Keratinocyte (primary cell): ENCODE data around the gene DOCK3. TPM values are rescaled to one million over a fixed set of nuclear protein-coding genes. Genes with fewer than 3 reads are reported as not detected.

Experiments used
- DNase-seq: peaks from one replicate; pipeline ENCODE4 v3.0.0-alpha.2; 2011; ENCODE audit warnings: low read depth, missing footprints, low spot score
- FAIRE-seq: peaks from 2 replicates; lab custom pipeline; 2011; peaks lifted over from hg19 to GRCh38; lab: Jason Lieb, UNC
- H2AFZ ChIP-seq: 2 replicates; pipeline ENCODE4 v1.6.0; 2012; ENCODE audit warnings: low read length, control low read depth, inconsistent platforms; ENCODE audit not compliant: control insufficient read depth
- H3K27ac ChIP-seq: 2 replicates; pipeline ENCODE4 v1.5.1; 2011; ENCODE audit warnings: low read length; ENCODE audit not compliant: control insufficient read depth, insufficient read depth
- H3K27me3 ChIP-seq: 3 replicates; pipeline ENCODE4 v1.6.0; 2011; ENCODE audit warnings: low read length; ENCODE audit not compliant: control insufficient read depth, insufficient read depth; ENCODE audit errors: extremely low read depth
- H3K36me3 ChIP-seq, 2 experiments: 2 replicates in 1 of 2; 3 replicates in 1 of 2; pipeline ENCODE4 v1.5.1; 2011; ENCODE audit warnings: low read length in 2 of 2, mild to moderate bottlenecking in 1 of 2; ENCODE audit not compliant: control insufficient read depth in 2 of 2, insufficient read depth in 2 of 2; ENCODE audit errors: extremely low read depth in 1 of 2
- H3K4me1 ChIP-seq: 3 replicates; pipeline ENCODE4 v1.5.1; 2011; ENCODE audit warnings: low read length; ENCODE audit not compliant: control insufficient read depth, insufficient read depth; ENCODE audit errors: extremely low read depth
- H3K4me2 ChIP-seq: 3 replicates; pipeline ENCODE4 v1.6.0; 2011; ENCODE audit warnings: low read depth, low read length; ENCODE audit not compliant: control insufficient read depth, insufficient read depth; ENCODE audit errors: extremely low read depth
- H3K4me3 ChIP-seq, 3 experiments: fragments of 200-600 bp in 1 of 3; sonication (generic) in 1 of 3; 2 replicates in 2 of 3; 3 replicates in 1 of 3; pipeline ENCODE4 v1.5.1; 2011 to 2016; ENCODE audit warnings: low read length in 3 of 3, mild to moderate bottlenecking in 3 of 3, control low read depth in 2 of 3, inconsistent platforms in 1 of 3, low read depth in 1 of 3, mixed read lengths in 1 of 3, mixed run types in 1 of 3, moderate library complexity in 1 of 3; ENCODE audit not compliant: control insufficient read depth in 2 of 3, insufficient read depth in 2 of 3; ENCODE audit errors: extremely low read depth in 1 of 3
- H3K79me2 ChIP-seq: 2 replicates; pipeline ENCODE4 v1.6.0; 2012; ENCODE audit warnings: low read length; ENCODE audit not compliant: control insufficient read depth, insufficient read depth
- H3K9ac ChIP-seq: 3 replicates; pipeline ENCODE4 v1.6.0; 2011; ENCODE audit warnings: low read length; ENCODE audit not compliant: control insufficient read depth, insufficient read depth; ENCODE audit errors: extremely low read depth
- H3K9me1 ChIP-seq: 3 replicates; pipeline ENCODE4 v1.6.0; 2011; ENCODE audit warnings: low read length; ENCODE audit not compliant: control insufficient read depth, insufficient read depth; ENCODE audit errors: extremely low read depth
- H3K9me3 ChIP-seq: 2 replicates; pipeline ENCODE4 v1.5.1; 2012; ENCODE audit warnings: low read depth, low read length; ENCODE audit not compliant: control insufficient read depth
- H4K20me1 ChIP-seq: 3 replicates; pipeline ENCODE4 v1.6.0; 2011; ENCODE audit warnings: low read length; ENCODE audit not compliant: control insufficient read depth, insufficient read depth; ENCODE audit errors: extremely low read depth
- CTCF ChIP-seq, 3 experiments: IDR thresholded peaks in 1 of 3; conservative IDR thresholded peaks in 1 of 3; optimal IDR thresholded peaks in 1 of 3; 2 replicates in 2 of 3; 3 replicates in 1 of 3; pipeline versions ENCODE3 to v1.5.1; 2011; ENCODE audit warnings: low read length in 3 of 3, mild to moderate bottlenecking in 3 of 3, moderate library complexity in 2 of 3, control low read depth in 1 of 3, inconsistent platforms in 1 of 3; ENCODE audit not compliant: insufficient read depth in 2 of 3; ENCODE audit errors: extremely low read depth in 1 of 3
- EZH2 ChIP-seq: IDR thresholded peaks from one replicate; pipeline ENCODE4 v1.6.1; 2012; ENCODE audit warnings: inconsistent platforms, mild to moderate bottlenecking, low read length, moderate library complexity
- dilution Hi-C: fragments of 300-500 bp; cut with MboI; formaldehyde crosslinking; loops from one replicate; pipeline ENCODE4 v1.7.0; 2020; ENCODE audit warnings: low sequenced_read_pairs; ENCODE audit not compliant: extremely low pct_ligation_motif_present
- polyA plus RNA-seq, 5 experiments: library from polyadenylated mRNA; depleted of rRNA in 3 of 5; stranded (reverse) in 3 of 5; stranded (forward) in 1 of 5; unstranded in 1 of 5; fragments of >200 nt; gene quantifications; 1 replicate in 1 of 5; 2 replicates in 3 of 5; 3 replicates in 1 of 5; pipeline versions ENCODE4 v1.2.1 to v1.2.3, GENCODE V29; 2011 to 2012; ENCODE audit warnings: missing spikeins in 2 of 5, low read depth in 1 of 5, low replicate concordance in 1 of 5

DOCK3 gene
- polyA plus RNA-seq, 1 donor (not counting 4 experiments of a cell fraction or from before 2014, with no cell fraction given), result 0.10 TPM

GRCh38 chr3:51382076-51382745, 707.5 kb downstream of the DOCK3 start:
- peaks cover 29% of the 10 kb centered on the region for H3K79me2 ChIP-seq
- no peaks in the 10 kb centered on the region for H3K27me3 ChIP-seq
- no peak overlapping the region for H3K27ac ChIP-seq

GRCh38 chr3:51382947-51383578, 708.3 kb downstream of the DOCK3 start:
- Histone ChIP-seq H3K4me3 (peak overlapping the region in 1 of 3 experiments; percentile 92), H3K9me3 (no peaks in the 10 kb centered on the region), H3K27me3 (no peaks in the 10 kb centered on the region), H4K20me1 (peaks cover 5% of the 10 kb centered on the region), H3K4me2 (peak overlapping the region; percentile 88), H3K9me1 (no peaks in the 10 kb centered on the region), H3K9ac (peak overlapping the region; percentile 97), H3K4me1 (peaks cover 25% of the 10 kb centered on the region), H3K36me3 (peaks cover 6 to 14% of the 10 kb centered on the region in 2 experiments), H2AFZ (no peak overlapping the region), H3K79me2 (peaks cover 37% of the 10 kb centered on the region), H3K27ac (no peak overlapping the region)
- dilution Hi-C loops, result loop anchor here (25.0 kb wide), 1 partner anchor 771 kb away; the partner anchor contains the start of genes CISH and MAPKAPK3
- no peak for TF ChIP-seq CTCF (optimal IDR thresholded peaks at IDR 0.05 in 1 of 3, IDR thresholded peaks at IDR 0.05 in 1 of 3, conservative IDR thresholded peaks at IDR 0.05 in 1 of 3; ENCODE audit: extremely low read depth in 1 of 3, insufficient read depth in 2 of 3, low read length in 3 of 3)
- TF ChIP-seq EZH2, result no peak
- no peak for DNase-seq
- FAIRE-seq, result no peak

More at GRCh38 chr3:51382076-51382745, 707.5 kb downstream of the DOCK3 start:
- no peak overlapping the region for H2AFZ ChIP-seq
- TF ChIP-seq CTCF (optimal IDR thresholded peaks at IDR 0.05 in 1 of 3, IDR thresholded peaks at IDR 0.05 in 1 of 3, conservative IDR thresholded peaks at IDR 0.05 in 1 of 3; ENCODE audit: extremely low read depth in 1 of 3, insufficient read depth in 2 of 3, low read length in 3 of 3), result no peak
- TF ChIP-seq EZH2, result no peak
- H3K4me1 ChIP-seq, result peaks cover 16% of the 10 kb centered on the region
- dilution Hi-C loops, result loop anchor here (25.0 kb wide), 1 partner anchor 770 kb away; the partner anchor contains the start of genes CISH and MAPKAPK3
- H3K4me2 ChIP-seq, result no peak overlapping the region
- DNase-seq (no peak), FAIRE-seq (no peak)
- peaks cover 0 to 7% of the 10 kb centered on the region in 2 experiments for H3K36me3 ChIP-seq
- no peaks in the 10 kb centered on the region for H3K9me3 ChIP-seq
- H3K4me3 ChIP-seq, result no peak overlapping the region
- H4K20me1 ChIP-seq, result no peaks in the 10 kb centered on the region
- H3K9ac ChIP-seq, result no peak overlapping the region
- no peaks in the 10 kb centered on the region for H3K9me1 ChIP-seq
